Spleen (tissue), 7 donors: ENCODE measurements around the gene RNASEH2C.

Experiments used
- POLR2A ChIP-seq, 3 donors: fragments of 450-650 bp; IDR thresholded peaks; one replicate each; pipeline ENCODE4 v1.5.1; 2017; ENCODE audit warnings: antibody characterized with exemption in 3 of 3, mild to moderate bottlenecking in 1 of 3
- POLR2AphosphoS5 ChIP-seq, 3 donors: sonication (generic); formaldehyde crosslinking; IDR thresholded peaks; one replicate each; pipeline ENCODE4 v1.5.1; 2017; ENCODE audit warnings: antibody characterized with exemption in 3 of 3
- TF ChIP-seq, protein P1 (sequence below), 11 experiments: fragments of 200-600 bp in 7 of 11; fragments of 450-650 bp in 4 of 11; sonication (generic) in 4 of 11; IDR thresholded peaks in 8 of 11; conservative IDR thresholded peaks in 3 of 11; 1 replicate in 7 of 11; 2 replicates in 4 of 11; pipeline versions ENCODE4 v1.4.0 to v1.8.0; 2016 to 2021; ENCODE audit warnings: antibody characterized with exemption in 11 of 11, inconsistent platforms in 4 of 11, mild to moderate bottlenecking in 1 of 11
- donor health status: DM: no; HTN: no; CAD: no; lungs with moderate emphysema.
- donor health status: DM: no; HTN: no; CAD: no.
- donor health status: DM: no; HTN: no; CAD: no.

DNA sequence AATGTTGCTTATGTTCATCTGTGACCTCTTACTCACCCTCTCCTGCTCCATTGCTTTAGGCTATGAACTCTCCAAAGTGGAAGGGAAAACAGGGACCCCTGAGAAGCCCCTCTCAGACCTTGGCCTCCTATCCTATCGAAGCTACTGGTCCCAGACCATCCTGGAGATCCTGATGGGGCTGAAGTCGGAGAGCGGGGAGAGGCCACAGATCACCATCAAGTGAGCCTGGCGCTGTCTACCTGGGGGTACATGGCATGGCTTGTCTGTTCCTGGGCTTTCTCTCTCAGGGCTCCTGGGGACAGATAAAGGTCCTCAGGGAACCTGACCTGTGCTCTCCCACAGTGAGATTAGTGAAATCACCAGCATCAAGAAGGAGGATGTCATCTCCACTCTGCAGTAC is 2.1 kb downstream of the RNASEH2C start:
- TF ChIP-seq, protein P1, sequence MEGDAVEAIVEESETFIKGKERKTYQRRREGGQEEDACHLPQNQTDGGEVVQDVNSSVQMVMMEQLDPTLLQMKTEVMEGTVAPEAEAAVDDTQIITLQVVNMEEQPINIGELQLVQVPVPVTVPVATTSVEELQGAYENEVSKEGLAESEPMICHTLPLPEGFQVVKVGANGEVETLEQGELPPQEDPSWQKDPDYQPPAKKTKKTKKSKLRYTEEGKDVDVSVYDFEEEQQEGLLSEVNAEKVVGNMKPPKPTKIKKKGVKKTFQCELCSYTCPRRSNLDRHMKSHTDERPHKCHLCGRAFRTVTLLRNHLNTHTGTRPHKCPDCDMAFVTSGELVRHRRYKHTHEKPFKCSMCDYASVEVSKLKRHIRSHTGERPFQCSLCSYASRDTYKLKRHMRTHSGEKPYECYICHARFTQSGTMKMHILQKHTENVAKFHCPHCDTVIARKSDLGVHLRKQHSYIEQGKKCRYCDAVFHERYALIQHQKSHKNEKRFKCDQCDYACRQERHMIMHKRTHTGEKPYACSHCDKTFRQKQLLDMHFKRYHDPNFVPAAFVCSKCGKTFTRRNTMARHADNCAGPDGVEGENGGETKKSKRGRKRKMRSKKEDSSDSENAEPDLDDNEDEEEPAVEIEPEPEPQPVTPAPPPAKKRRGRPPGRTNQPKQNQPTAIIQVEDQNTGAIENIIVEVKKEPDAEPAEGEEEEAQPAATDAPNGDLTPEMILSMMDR (IDR thresholded peaks at IDR 0.05 in 8 of 11, conservative IDR thresholded peaks at IDR 0.05 in 3 of 11), result no peak
- TF ChIP-seq POLR2A (IDR thresholded peaks at IDR 0.05) (no peak), POLR2AphosphoS5 (IDR thresholded peaks at IDR 0.05) (no peak)
